Measurements from ENCODE around the gene PIN1.

PIN1 gene

GRCh38 chr19:9857076-9857721 is 22.1 kb downstream of the PIN1 start:
- TF ChIP-seq REST (IDR thresholded peaks at IDR 0.05; ENCODE audit: insufficient read depth in 1 of 2, low read depth in 2 of 2, low read length in 2 of 2) (no peak), SIN3A (IDR thresholded peaks at IDR 0.05; ENCODE audit: borderline replicate concordance, insufficient read depth, low read length) (no peak), TAF1 (IDR thresholded peaks at IDR 0.05; ENCODE audit: borderline replicate concordance, insufficient read depth, low read length) (no peak), FOXP2 (optimal IDR thresholded peaks at IDR 0.05; ENCODE audit: borderline replicate concordance, extremely low read depth, extremely low read length, insufficient read depth) (no peak), POLR2AphosphoS5 (IDR thresholded peaks at IDR 0.05; ENCODE audit: low read depth, low read length) (no peak)

- TF ChIP-seq SIN3A (IDR thresholded peaks at IDR 0.05; ENCODE audit: borderline replicate concordance, insufficient read depth, low read length): no peak
- TF ChIP-seq POLR2AphosphoS5 (IDR thresholded peaks at IDR 0.05; ENCODE audit: low read depth, low read length): 0 out of 2 replicates have a peak, but pooled peaks have one; percentile 32
- TF ChIP-seq FOXP2 (optimal IDR thresholded peaks at IDR 0.05; ENCODE audit: borderline replicate concordance, extremely low read depth, extremely low read length, insufficient read depth): no peak
Observed at GRCh38 chr19:9857920-9858746, 23.0 kb downstream of the PIN1 start.

GRCh38 chr19:9858766-9859165 is 23.6 kb downstream of the PIN1 start:
- TF ChIP-seq TAF1 (IDR thresholded peaks at IDR 0.05; ENCODE audit: borderline replicate concordance, insufficient read depth, low read length): no peak
- no peak for TF ChIP-seq SIN3A (IDR thresholded peaks at IDR 0.05; ENCODE audit: borderline replicate concordance, insufficient read depth, low read length)
- TF ChIP-seq FOXP2 (optimal IDR thresholded peaks at IDR 0.05; ENCODE audit: borderline replicate concordance, extremely low read depth, extremely low read length, insufficient read depth): no peak
- TF ChIP-seq POLR2AphosphoS5 (IDR thresholded peaks at IDR 0.05; ENCODE audit: low read depth, low read length): no peak
- TF ChIP-seq REST (IDR thresholded peaks at IDR 0.05; ENCODE audit: insufficient read depth in 1 of 2, low read depth in 2 of 2, low read length in 2 of 2): no peak

GRCh38 chr19:9860407-9860806 is 25.3 kb downstream of the PIN1 start:
- TF ChIP-seq FOXP2 (optimal IDR thresholded peaks at IDR 0.05; ENCODE audit: borderline replicate concordance, extremely low read depth, extremely low read length, insufficient read depth): no peak
- no peak for TF ChIP-seq SIN3A (IDR thresholded peaks at IDR 0.05; ENCODE audit: borderline replicate concordance, insufficient read depth, low read length)
- TF ChIP-seq REST (IDR thresholded peaks at IDR 0.05; ENCODE audit: insufficient read depth in 1 of 2, low read depth in 2 of 2, low read length in 2 of 2): no peak
- TF ChIP-seq TAF1 (IDR thresholded peaks at IDR 0.05; ENCODE audit: borderline replicate concordance, insufficient read depth, low read length): no peak
- TF ChIP-seq POLR2AphosphoS5 (IDR thresholded peaks at IDR 0.05; ENCODE audit: low read depth, low read length): no peak

- TF ChIP-seq POLR2AphosphoS5 (IDR thresholded peaks at IDR 0.05; ENCODE audit: low read depth, low read length) (no peak), SIN3A (IDR thresholded peaks at IDR 0.05; ENCODE audit: borderline replicate concordance, insufficient read depth, low read length) (no peak), TAF1 (IDR thresholded peaks at IDR 0.05; ENCODE audit: borderline replicate concordance, insufficient read depth, low read length) (no peak), FOXP2 (optimal IDR thresholded peaks at IDR 0.05; ENCODE audit: borderline replicate concordance, extremely low read depth, extremely low read length, insufficient read depth) (no peak), REST (IDR thresholded peaks at IDR 0.05; ENCODE audit: insufficient read depth in 1 of 2, low read depth in 2 of 2, low read length in 2 of 2) (no peak)
Observed at GRCh38 chr19:9861503-9861902, 26.4 kb downstream of the PIN1 start.

Measured in PFSK-1 (cell line).